ENCODE results near the gene NFIA.

Gene NFIA

GRCh38 chr1:61393575-61393974 is 311.2 kb downstream of the NFIA start:
- TF ChIP-seq EZH2phosphoT487 (IDR thresholded peaks at IDR 0.05; ENCODE audit: borderline replicate concordance) (no peak), CTCF (conservative IDR thresholded peaks at IDR 0.05; ENCODE audit: low read length) (no peak)
- Histone ChIP-seq H3F3A (ENCODE audit: low read depth) (no peaks in the 10 kb centered on the region), H3K79me2 (ENCODE audit: insufficient read depth, low read length) (no peaks in the 10 kb centered on the region), H3K9ac (ENCODE audit: low read depth, low read length, poor library complexity, severe bottlenecking) (no peak overlapping the region), H3K4me3 (ENCODE audit: low read length, poor library complexity, severe bottlenecking) (no peak overlapping the region), H2AFZ (ENCODE audit: low read length) (no peak overlapping the region), H3K4me2 (ENCODE audit: low read depth, low read length, poor library complexity, severe bottlenecking) (no peak overlapping the region), H3K9me2 (replicated peaks; ENCODE audit: low read depth, low read length) (no peaks in the 10 kb centered on the region), H3K4me1 (ENCODE audit: insufficient read depth, low read length, poor library complexity, severe bottlenecking) (peaks cover 5% of the 10 kb centered on the region), H3K27me3 (ENCODE audit: insufficient read depth, low read length, poor library complexity, severe bottlenecking) (no peaks in the 10 kb centered on the region), H4K20me1 (ENCODE audit: insufficient read depth, low read length, poor library complexity, severe bottlenecking) (no peaks in the 10 kb centered on the region), H3K36me3 (ENCODE audit: insufficient read depth, low read length) (no peaks in the 10 kb centered on the region), H3K9me3 (ENCODE audit: insufficient read depth, low read depth, low read length) (peaks cover 3% of the 10 kb centered on the region; the same call in 1 of the 2 replicates)

- Histone ChIP-seq H3K9me3 (ENCODE audit: insufficient read depth, low read depth, low read length) (no peaks in the 10 kb centered on the region), H3K36me3 (ENCODE audit: insufficient read depth, low read length) (no peaks in the 10 kb centered on the region), H3K4me2 (ENCODE audit: low read depth, low read length, poor library complexity, severe bottlenecking) (no peak overlapping the region), H3K27me3 (ENCODE audit: insufficient read depth, low read length, poor library complexity, severe bottlenecking) (no peaks in the 10 kb centered on the region), H3K4me1 (ENCODE audit: insufficient read depth, low read length, poor library complexity, severe bottlenecking) (no peaks in the 10 kb centered on the region), H3K9ac (ENCODE audit: low read depth, low read length, poor library complexity, severe bottlenecking) (no peak overlapping the region), H3F3A (ENCODE audit: low read depth) (no peaks in the 10 kb centered on the region), H3K9me2 (replicated peaks; ENCODE audit: low read depth, low read length) (no peaks in the 10 kb centered on the region), H3K4me3 (ENCODE audit: low read length, poor library complexity, severe bottlenecking) (no peak overlapping the region), H3K79me2 (ENCODE audit: insufficient read depth, low read length) (no peaks in the 10 kb centered on the region), H2AFZ (ENCODE audit: low read length) (no peak overlapping the region), H4K20me1 (ENCODE audit: insufficient read depth, low read length, poor library complexity, severe bottlenecking) (no peaks in the 10 kb centered on the region)
- TF ChIP-seq EZH2phosphoT487 (IDR thresholded peaks at IDR 0.05; ENCODE audit: borderline replicate concordance) (no peak), CTCF (conservative IDR thresholded peaks at IDR 0.05; ENCODE audit: low read length) (no peak)
Measured at GRCh38 chr1:61395146-61395800, 312.9 kb downstream of the NFIA start.

- no peaks in the 10 kb centered on the region for H3K36me3 ChIP-seq (ENCODE audit: insufficient read depth, low read length)
- H3K9ac ChIP-seq (ENCODE audit: low read depth, low read length, poor library complexity, severe bottlenecking) = no peak overlapping the region
- no peaks in the 10 kb centered on the region for H4K20me1 ChIP-seq (ENCODE audit: insufficient read depth, low read length, poor library complexity, severe bottlenecking)
- H3F3A ChIP-seq (ENCODE audit: low read depth) = no peaks in the 10 kb centered on the region
- H3K4me3 ChIP-seq (ENCODE audit: low read length, poor library complexity, severe bottlenecking) = no peak overlapping the region
- no peaks in the 10 kb centered on the region for H3K4me1 ChIP-seq (ENCODE audit: insufficient read depth, low read length, poor library complexity, severe bottlenecking)
- H3K27me3 ChIP-seq (ENCODE audit: insufficient read depth, low read length, poor library complexity, severe bottlenecking) = no peaks in the 10 kb centered on the region
- H3K4me2 ChIP-seq (ENCODE audit: low read depth, low read length, poor library complexity, severe bottlenecking) = no peak overlapping the region
- H3K79me2 ChIP-seq (ENCODE audit: insufficient read depth, low read length) = no peaks in the 10 kb centered on the region
- H3K9me2 ChIP-seq (replicated peaks; ENCODE audit: low read depth, low read length) = no peaks in the 10 kb centered on the region
- TF ChIP-seq EZH2phosphoT487 (IDR thresholded peaks at IDR 0.05; ENCODE audit: borderline replicate concordance) = no peak
- no peak for TF ChIP-seq CTCF (conservative IDR thresholded peaks at IDR 0.05; ENCODE audit: low read length)
- H2AFZ ChIP-seq (ENCODE audit: low read length) = no peak overlapping the region
- H3K9me3 ChIP-seq (ENCODE audit: insufficient read depth, low read depth, low read length) = no peaks in the 10 kb centered on the region
Measured at GRCh38 chr1:61397495-61397894, 315.1 kb downstream of the NFIA start.

Data from Loucy (cell line).